ENCODE measurements around the gene ZNF277. TPM values are rescaled to one million over a fixed set of nuclear protein-coding genes. Genes with fewer than 3 reads are reported as not detected.

ZNF277 gene
- total RNA-seq, 1 donor from 2014 or later: 19.0 TPM

DNA sequence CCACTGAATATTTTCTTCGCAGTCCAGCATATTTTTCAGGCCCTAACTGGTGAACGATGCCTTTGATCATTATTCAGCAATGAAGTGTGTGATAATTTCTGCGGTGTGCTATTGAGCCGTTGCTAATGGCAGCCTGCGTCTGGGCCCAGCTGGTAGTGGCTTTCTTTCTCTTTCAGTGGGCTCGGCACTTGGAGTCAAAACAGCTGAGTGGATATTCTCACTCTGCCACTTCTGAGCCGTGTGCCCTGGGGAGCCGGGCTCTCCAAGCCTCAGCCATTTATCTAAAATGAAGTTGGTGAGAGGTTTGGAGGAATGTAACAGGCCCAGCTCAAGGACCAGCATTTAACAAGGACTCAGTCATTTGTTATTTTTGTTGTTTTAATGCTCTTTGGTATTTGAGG lies 156.2 kb downstream of the ZNF277 start:
- DNase-seq (ENCODE audit: low read depth): no peak
- no peak overlapping the region for H3K4me3 ChIP-seq (ENCODE audit: low read depth, low read length)
- TF ChIP-seq, protein P1, sequence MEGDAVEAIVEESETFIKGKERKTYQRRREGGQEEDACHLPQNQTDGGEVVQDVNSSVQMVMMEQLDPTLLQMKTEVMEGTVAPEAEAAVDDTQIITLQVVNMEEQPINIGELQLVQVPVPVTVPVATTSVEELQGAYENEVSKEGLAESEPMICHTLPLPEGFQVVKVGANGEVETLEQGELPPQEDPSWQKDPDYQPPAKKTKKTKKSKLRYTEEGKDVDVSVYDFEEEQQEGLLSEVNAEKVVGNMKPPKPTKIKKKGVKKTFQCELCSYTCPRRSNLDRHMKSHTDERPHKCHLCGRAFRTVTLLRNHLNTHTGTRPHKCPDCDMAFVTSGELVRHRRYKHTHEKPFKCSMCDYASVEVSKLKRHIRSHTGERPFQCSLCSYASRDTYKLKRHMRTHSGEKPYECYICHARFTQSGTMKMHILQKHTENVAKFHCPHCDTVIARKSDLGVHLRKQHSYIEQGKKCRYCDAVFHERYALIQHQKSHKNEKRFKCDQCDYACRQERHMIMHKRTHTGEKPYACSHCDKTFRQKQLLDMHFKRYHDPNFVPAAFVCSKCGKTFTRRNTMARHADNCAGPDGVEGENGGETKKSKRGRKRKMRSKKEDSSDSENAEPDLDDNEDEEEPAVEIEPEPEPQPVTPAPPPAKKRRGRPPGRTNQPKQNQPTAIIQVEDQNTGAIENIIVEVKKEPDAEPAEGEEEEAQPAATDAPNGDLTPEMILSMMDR (conservative IDR thresholded peaks at IDR 0.05; ENCODE audit: low read depth, low read length): no peak

DNA sequence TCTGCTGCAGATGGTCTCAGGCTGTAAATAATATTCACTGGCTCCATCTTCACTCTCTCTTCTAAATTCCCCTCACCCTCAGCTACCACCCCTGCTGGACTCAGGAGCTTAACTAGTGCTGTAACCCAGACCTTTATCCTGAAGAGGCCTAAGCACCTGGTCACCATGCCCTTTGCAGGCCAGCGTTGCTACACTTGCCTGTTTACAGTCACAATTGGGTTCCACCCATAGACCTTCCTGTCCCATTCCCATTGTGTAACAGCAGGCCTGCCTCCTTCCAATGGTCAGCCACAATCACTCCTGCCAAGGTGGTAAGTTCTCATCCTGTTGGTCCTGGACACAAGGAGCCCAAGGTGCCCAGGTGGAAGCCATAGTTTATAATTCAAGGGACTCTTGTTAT lies 157.9 kb downstream of the ZNF277 start:
- DNase-seq (ENCODE audit: low read depth): no peak
- TF ChIP-seq, protein P1 (conservative IDR thresholded peaks at IDR 0.05; ENCODE audit: low read depth, low read length): no peak
- no peak overlapping the region for H3K4me3 ChIP-seq (ENCODE audit: low read depth, low read length)

DNA sequence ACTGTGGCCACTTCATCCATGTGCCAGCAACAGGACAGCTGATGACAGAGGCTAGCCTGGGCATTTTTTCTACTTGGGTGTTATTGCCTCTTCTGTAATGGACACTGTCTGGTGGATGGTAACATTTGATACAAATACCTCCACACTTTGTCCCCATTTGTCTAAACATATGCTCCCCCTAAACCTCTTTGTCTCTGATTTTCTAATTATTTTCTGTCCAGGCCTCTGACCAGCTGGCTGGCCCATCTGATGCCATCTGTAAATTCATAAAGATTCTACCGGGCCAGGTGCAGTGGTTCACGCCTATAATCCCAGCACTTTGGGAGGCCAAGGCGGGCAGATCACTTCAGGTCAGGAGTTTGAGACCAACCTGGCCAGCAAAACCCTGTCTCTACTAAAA lies 159.1 kb downstream of the ZNF277 start:
- TF ChIP-seq, protein P1 (conservative IDR thresholded peaks at IDR 0.05; ENCODE audit: low read depth, low read length): no peak
- no peak for DNase-seq (ENCODE audit: low read depth)
- H3K4me3 ChIP-seq (ENCODE audit: low read depth, low read length): no peak overlapping the region

DNA sequence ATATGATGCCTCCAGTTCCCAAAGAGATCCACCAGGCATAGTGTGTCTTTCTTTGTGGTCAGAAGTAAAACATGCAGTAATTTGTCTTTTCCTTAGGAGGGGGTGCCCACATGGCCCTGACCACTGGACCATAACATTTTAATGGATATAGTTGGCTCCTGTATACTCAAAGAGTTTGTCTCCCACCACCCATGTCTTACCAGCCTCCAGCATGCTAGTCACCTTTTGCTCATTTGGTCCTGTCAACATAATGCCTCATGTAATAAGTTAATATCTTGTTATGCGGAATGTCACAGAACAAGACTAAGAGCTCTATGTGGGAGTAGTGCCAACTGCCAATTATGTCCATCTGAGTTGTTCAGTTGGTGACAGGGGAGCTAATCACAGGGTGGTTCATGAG lies 160.4 kb downstream of the ZNF277 start:
- no peak for DNase-seq (ENCODE audit: low read depth)
- TF ChIP-seq, protein P1 (conservative IDR thresholded peaks at IDR 0.05; ENCODE audit: low read depth, low read length): no peak
- no peak overlapping the region for H3K4me3 ChIP-seq (ENCODE audit: low read depth, low read length)

DNA sequence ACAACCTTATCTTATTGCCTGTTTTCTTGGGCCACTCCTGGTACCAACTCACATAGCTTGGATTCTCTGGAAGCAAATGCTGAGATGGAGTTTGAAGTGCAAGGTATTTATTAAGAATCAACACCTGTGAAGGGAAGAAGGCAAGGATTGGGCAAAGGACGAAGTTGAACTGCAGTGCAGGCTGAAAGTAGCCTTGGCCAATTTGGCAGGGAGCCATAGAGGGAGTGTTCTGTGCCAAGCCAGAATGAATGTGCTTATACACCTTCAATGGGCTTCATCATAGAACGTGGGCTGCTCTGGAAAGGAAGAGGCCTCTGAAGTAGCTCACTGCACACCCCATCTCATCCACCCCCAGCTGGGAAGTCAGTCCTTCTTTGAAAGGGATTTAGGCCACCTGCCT lies 163.9 kb downstream of the ZNF277 start:
- TF ChIP-seq, protein P1 (conservative IDR thresholded peaks at IDR 0.05; ENCODE audit: low read depth, low read length): no peak
- H3K4me3 ChIP-seq (ENCODE audit: low read depth, low read length): no peak overlapping the region
- DNase-seq (ENCODE audit: low read depth): no peak

DNA sequence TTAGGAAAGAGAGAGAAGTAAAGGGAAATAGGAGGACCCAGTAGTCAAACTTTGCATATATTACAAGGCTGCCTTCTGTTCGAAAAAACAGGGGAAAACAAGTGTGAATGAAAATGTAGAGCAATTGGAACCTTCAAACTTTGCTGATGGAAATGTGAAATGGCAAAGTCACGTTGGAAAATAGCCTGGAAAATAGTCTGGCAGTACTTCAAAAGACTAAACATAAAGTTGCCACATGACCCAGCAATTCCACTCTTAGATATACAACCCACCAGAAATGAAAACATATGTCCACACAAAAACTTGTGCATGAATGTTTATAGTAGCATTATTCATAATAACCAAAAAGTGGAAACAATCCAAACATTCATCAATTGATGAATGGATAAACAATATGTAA lies 165.2 kb downstream of the ZNF277 start:
- TF ChIP-seq, protein P1 (conservative IDR thresholded peaks at IDR 0.05; ENCODE audit: low read depth, low read length): no peak
- no peak overlapping the region for H3K4me3 ChIP-seq (ENCODE audit: low read depth, low read length)
- DNase-seq (ENCODE audit: low read depth): no peak

DNA sequence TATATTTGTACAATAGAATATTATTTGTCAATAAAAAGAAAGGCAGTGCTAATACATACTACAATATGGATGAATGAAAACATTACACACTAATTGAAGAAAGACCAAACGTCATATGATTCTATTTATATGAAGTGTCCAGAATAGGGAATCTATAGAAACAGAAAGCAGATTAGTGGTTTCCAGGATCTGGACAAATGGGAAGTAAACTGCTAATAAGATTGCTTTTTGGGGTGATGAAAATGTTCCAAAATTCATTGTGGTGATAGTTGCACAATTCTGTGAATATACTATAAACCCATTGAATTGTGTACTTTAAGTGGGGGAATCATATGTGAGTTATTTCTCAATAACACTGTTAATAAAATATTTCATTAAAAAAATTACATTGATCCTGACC lies 165.6 kb downstream of the ZNF277 start:
- TF ChIP-seq, protein P1 (conservative IDR thresholded peaks at IDR 0.05; ENCODE audit: low read depth, low read length): no peak
- no peak for DNase-seq (ENCODE audit: low read depth)
- H3K4me3 ChIP-seq (ENCODE audit: low read depth, low read length): no peak overlapping the region
